Body of pancreas (tissue), 4 donors: Measurements from ENCODE around the gene ASIP.
A peak's percentile ranks its signal among the peaks of the same experiment; 100 is the strongest.

Experiments used
- POLR2A ChIP-seq, 3 donors: fragments of 450-650 bp; IDR thresholded peaks; one replicate each; pipeline ENCODE4 v1.6.1; 2016; ENCODE audit warnings: antibody characterized with exemption in 3 of 3, mild to moderate bottlenecking in 2 of 3
- TF ChIP-seq, protein P1 (sequence below), 7 experiments: fragments of 450-650 bp in 4 of 7; fragments of 200-600 bp in 3 of 7; sonication (generic) in 3 of 7; IDR thresholded peaks; one replicate each; pipeline ENCODE4 v1.5.1; 2016 to 2019; ENCODE audit warnings: antibody characterized with exemption in 7 of 7

DNA sequence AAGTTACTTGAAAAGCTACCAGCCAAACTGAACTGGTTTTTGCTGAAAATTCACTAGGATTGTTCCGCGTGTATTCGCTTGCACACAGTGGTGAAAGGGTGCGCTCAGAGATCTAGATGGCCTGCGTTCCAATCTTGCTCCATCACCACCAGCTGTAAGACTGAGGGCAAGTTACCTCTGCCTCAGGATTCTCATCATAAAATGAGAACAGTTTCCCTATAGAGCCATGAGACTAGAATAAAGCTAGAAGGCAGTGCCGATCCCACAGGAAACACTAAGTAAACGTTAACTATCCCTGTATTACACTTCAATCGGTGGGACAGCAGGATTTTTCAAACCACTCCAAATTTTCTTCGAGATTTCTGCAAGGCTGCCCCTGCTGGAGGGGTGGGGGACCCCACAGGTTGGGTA lies 61.1 kb downstream of the ASIP start:
- TF ChIP-seq, protein P1, sequence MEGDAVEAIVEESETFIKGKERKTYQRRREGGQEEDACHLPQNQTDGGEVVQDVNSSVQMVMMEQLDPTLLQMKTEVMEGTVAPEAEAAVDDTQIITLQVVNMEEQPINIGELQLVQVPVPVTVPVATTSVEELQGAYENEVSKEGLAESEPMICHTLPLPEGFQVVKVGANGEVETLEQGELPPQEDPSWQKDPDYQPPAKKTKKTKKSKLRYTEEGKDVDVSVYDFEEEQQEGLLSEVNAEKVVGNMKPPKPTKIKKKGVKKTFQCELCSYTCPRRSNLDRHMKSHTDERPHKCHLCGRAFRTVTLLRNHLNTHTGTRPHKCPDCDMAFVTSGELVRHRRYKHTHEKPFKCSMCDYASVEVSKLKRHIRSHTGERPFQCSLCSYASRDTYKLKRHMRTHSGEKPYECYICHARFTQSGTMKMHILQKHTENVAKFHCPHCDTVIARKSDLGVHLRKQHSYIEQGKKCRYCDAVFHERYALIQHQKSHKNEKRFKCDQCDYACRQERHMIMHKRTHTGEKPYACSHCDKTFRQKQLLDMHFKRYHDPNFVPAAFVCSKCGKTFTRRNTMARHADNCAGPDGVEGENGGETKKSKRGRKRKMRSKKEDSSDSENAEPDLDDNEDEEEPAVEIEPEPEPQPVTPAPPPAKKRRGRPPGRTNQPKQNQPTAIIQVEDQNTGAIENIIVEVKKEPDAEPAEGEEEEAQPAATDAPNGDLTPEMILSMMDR (IDR thresholded peaks at IDR 0.05) = peak in 1 of 7 experiments; percentile 9
- no peak for TF ChIP-seq POLR2A (IDR thresholded peaks at IDR 0.05)
